NCI-H146 treated with DMSO at 0.1 percent for 48 hours (cell line): ENCODE data around the gene SERTAD1.
A peak's percentile ranks its signal among the peaks of the same experiment; 100 is the strongest.
"Not testable (repeated sequence)": the region's sequence is repeated elsewhere in the genome, so short reads cannot be mapped to it uniquely, and the experiment has no call there.

Experiments
- DNase-seq: peaks from one replicate; lab custom pipeline; 2025; ENCODE audit not compliant: unreplicated experiment; lab: John Stamatoyannopoulos, UW

The SERTAD1 gene

GRCh38 chr19:40425450-40426287 lies at the start of gene SERTAD1:
Gene SERTAD1 (minus strand): TSS chr19:40425992. CDS start chr19:40423546, 2,446 bp downstream.
- DNase-seq: peak; percentile 96

DNA sequence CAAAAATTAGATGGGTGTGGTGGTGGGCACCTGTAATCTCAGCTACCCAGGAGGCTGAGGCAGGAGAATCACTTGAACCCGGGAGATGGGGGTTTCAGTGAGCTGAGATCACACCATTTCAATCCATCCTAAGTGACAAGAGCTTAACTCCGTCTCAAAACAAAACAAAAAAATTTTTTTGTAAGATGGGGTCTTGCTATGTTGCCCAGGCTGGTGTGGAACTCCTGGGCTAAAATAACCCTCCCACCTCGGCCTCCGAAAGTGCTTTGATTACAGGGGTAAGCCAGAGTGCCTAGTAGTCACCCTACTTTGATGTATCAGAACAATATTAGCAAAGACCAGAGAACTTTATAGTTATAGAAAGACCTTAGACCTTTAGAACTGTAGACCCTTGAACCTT lies 48.9 kb upstream of the SERTAD1 start:
- DNase-seq: no peak

GRCh38 chr19:40472516-40472915 lies 46.7 kb upstream of the SERTAD1 start:
- DNase-seq: no peak

GRCh38 chr19:40471111-40471510 lies 45.3 kb upstream of the SERTAD1 start:
- DNase-seq: no peak

DNA sequence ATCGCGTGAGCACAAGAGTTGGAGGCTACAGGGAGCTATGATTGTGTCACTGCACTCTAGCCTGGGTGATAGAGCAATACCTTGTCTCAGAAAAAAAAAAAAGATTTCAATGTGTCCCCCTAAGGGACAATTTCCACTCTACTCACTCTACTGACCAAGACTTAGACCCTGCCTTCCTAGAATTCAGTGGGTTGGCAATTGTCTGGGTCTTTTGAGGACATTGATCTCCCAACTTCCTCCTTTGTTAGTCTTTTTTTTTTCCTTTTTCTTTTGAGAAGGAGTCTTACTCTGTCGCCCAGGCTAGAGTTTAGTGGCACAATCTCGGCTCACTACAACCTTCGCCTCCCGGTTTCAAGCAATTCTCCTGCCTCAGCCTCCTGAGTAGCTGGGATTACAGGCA lies 43.2 kb upstream of the SERTAD1 start:
- no peak for DNase-seq

DNA sequence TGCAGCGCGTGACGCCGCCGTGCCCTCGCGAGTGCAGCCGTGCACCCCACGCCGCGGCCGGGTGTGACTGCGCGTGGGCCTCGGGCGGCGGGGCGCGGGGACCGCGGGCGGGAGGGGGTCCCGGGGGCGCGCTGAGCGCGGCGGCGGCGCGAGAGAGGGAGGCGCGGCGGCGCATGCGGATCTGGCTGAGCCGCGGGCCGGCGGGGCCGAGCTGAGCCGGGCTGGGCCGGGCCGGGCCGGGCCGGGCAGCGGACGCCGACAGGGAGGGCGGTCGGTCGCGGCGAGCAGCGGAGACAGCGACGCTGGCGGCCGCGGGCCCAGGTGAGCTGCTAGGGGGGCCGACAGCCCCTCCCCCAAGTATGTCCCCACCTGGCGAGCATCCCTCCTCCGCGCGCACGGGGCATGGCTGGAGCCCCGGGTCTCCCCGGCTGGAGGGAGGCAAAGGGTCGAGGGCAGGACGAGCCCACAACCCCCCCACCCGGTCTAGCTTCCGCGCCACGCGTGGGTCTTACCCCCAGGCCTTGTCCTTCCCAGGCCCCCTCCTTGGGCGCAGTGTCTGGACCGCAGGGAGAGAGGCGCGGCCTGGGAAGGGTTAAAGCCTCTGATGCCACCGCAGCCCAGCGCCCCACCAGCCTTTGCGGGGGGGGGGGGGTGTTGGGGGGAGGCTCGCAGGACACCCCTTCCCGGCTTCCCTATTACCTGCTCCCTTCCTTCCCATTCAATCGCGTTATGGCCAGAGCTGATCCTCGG lies 41.4 kb upstream of the SERTAD1 start, which contains the start of gene SPTBN4:
SPTBN4 (plus strand) TSS at position 17 of the 750 bp plus-strand sequence. CDS start 5,621 bp downstream, outside the sequence.
- no peak for DNase-seq

- DNase-seq: no peak
Measured at GRCh38 chr19:40466219-40466984, 40.6 kb upstream of the SERTAD1 start.

DNA sequence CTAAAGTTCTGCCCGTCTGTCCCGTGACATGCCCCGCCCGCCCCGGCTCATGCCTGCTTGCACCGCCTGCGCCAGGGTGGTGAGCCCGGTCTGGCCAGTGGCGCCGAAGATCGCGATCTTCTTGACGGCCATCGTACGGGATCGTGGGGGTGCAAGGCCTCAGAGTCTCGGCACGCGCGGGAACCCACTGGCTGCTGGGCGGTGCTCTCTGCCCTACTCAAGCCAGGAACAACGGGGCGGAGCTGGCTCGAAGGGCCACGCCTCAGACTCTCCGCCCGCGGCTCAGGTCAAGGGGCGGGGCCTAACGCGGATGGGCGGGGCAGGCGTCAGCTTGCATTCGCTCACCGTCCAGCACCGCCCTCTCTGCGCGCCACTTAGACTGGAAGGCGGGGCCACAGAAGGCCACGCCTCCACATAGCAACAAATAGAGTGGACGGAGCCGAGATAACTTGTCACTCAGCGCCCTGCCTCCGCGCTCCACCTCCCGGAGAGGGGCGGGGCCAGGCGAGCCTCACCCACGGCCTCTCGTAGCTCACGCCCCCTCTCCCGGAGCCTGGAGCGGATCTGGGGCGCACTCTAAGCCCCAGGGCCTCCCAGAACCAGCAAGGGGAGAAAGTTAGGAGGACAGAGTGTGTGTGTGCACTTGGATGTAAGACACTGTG lies 39.9 kb upstream of the SERTAD1 start, which contains the start of gene BLVRB:
BLVRB (minus strand) TSS at position 189 of the 662 bp plus-strand sequence; CDS start at position 132, 57 bp downstream.
- DNase-seq: peak; percentile 81

DNA sequence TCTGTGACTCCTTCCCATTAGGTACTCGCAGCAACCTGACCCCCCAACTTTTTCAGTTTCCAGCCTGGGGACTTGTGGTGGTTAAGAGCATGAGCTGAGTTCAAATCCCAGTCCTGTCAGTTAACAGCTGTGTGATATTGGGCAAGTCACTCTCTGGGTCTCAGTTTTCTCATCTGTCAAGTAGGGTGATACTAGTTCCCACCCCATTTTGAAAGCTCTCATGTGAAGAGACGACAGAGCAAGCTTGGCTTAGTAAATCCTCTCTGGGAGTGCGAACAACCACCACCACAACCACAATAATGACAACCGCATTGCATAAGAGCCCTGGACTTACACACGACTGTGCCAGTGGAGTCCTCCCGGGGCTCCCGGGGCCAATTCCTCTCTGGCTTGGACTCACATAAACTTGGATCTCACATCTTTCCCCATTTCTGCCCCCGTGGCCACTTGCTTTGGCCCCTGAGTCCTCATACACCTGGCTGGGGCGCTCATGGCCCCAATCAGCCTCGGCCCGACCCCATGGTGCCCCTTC lies 39.3 kb upstream of the SERTAD1 start:
- no peak for DNase-seq

GRCh38 chr19:40464059-40465024 lies 38.5 kb upstream of the SERTAD1 start:
- DNase-seq: peak; percentile 32

DNA sequence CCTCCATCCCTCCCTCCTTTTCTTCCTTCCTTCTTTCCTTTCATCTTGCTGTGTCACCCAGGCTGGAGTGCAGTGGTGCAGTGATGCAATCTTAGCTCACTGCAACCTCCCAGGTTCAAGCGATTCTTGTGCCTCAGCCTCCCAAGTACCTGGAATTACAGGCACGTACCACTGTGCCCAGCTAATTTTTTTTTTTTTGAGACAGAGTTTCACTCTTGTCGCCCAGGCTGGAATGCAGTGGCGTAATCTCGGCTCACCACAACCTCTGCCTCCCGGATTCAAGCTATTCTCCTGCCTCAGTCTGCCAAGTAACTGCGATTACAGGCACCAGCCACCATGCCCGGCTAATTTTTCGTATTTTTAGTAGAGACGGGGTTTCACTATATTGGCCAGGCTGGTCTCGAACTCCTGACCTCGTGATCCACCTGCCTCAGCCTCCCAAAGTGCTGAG lies 37.8 kb upstream of the SERTAD1 start:
- DNase-seq: not testable (repeated sequence)

- no peak for DNase-seq
Measured at GRCh38 chr19:40461669-40462221, 36.0 kb upstream of the SERTAD1 start.

DNA sequence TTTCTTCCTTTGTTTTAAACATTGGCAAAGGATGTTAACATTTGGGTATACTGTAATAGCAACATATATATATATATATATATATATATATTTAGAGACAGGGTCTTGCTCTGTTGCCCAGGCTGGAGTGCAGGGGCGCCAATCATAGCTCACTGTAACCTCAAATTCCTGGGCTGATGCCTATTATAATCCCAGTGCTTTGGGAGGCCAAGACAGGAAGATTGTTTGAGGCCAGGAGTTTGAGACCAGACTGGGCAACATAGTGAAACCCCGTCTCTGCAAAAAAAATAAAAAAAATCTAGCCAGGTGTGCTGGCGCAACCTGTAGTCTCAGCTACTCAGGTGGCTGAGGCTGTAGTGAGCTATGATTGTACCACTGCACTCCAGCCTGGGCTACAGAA lies 34.4 kb upstream of the SERTAD1 start:
- no peak for DNase-seq

GRCh38 chr19:40458597-40458974 lies 32.8 kb upstream of the SERTAD1 start:
- no peak for DNase-seq

DNA sequence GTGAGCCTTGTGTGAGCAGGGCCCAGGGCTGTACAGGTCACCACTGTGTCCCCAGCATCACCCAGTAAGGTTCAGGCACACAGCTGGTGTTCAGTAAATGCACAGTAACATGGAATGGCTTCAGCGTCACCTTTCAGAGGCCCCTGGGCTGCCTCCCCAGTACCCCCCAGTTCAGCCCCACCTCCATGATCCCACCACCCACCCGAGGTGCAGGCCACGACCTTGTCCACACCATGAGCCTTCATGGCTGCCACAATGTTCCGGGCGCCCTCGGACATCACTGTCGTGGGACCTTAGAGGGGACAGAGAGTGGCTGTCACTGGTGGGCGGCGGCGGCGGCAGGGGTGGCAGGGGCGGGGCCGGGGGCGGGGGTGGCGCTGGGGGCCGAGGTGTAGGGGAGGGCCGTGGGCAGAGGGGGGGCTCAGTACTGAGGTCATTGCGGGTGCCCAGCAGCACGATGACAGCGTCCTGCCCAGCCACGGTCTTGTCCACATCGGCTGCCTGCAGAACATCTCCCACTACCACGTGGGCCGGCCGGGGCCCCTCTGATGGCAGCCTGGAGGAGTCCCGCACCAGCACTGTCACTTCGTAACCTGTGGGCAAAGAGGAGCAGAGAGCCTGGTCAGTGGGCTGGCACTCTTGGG lies 32.3 kb upstream of the SERTAD1 start:
- DNase-seq: no peak

- DNase-seq: no peak
Measured at GRCh38 chr19:40457048-40457447, 31.3 kb upstream of the SERTAD1 start.

- not testable (repeated sequence) for DNase-seq
Measured at GRCh38 chr19:40453943-40454342, 28.2 kb upstream of the SERTAD1 start.

GRCh38 chr19:40453151-40453735 lies 27.5 kb upstream of the SERTAD1 start:
- no peak for DNase-seq
